ENCODE results near the gene OTOG. TPM values are rescaled to one million over a fixed set of nuclear protein-coding genes. Genes with fewer than 3 reads are reported as not detected.

The OTOG gene
- not detected for total RNA-seq
- long read RNA-seq: 0 reads

GRCh38 chr11:17547051-17547577, at the start of gene OTOG:
OTOG (plus strand) TSS chr11:17547259; CDS start chr11:17547373, 114 bp downstream.
- intact Hi-C loops (cut with micrococcal nuclease): no loop called here
- no peak for DNase-seq
- H3K36me3 ChIP-seq: no peaks in the 10 kb centered on the region
- H3K4me3 ChIP-seq: no peak within 1 kb of the TSS
- no peak within 1 kb of the TSS for H3K27ac ChIP-seq (replicated peaks)
- no peaks in the 10 kb centered on the region for H3K9me3 ChIP-seq (replicated peaks)
- peaks cover 5% of the 10 kb centered on the region for H3K4me1 ChIP-seq
- peaks cover 83% of the 10 kb centered on the region for H3K27me3 ChIP-seq (ENCODE audit: low read depth)
- no peak for TF ChIP-seq CTCF (IDR thresholded peaks at IDR 0.05; ENCODE audit: borderline replicate concordance)

GRCh38 chr11:17498058-17498457, 49.0 kb upstream of the OTOG start:
- DNase-seq: no peak
- intact Hi-C loops (cut with micrococcal nuclease): no loop called here
- Histone ChIP-seq H3K27ac (replicated peaks) (no peak overlapping the region), H3K4me1 (no peaks in the 10 kb centered on the region), H3K36me3 (no peaks in the 10 kb centered on the region), H3K9me3 (replicated peaks) (no peaks in the 10 kb centered on the region), H3K27me3 (ENCODE audit: low read depth) (peaks cover 35% of the 10 kb centered on the region), H3K4me3 (no peak overlapping the region)
- no peak for TF ChIP-seq CTCF (IDR thresholded peaks at IDR 0.05; ENCODE audit: borderline replicate concordance)

- Histone ChIP-seq H3K4me3 (no peak overlapping the region), H3K4me1 (no peaks in the 10 kb centered on the region), H3K27me3 (ENCODE audit: low read depth) (peaks cover 33% of the 10 kb centered on the region), H3K36me3 (no peaks in the 10 kb centered on the region), H3K9me3 (replicated peaks) (no peaks in the 10 kb centered on the region), H3K27ac (replicated peaks) (no peak overlapping the region)
- intact Hi-C loops (cut with micrococcal nuclease): no loop called here
- TF ChIP-seq CTCF (IDR thresholded peaks at IDR 0.05; ENCODE audit: borderline replicate concordance): no peak
- no peak for DNase-seq
These were observed 48.6 kb upstream of the OTOG start for GRCh38 chr11:17498475-17498874.

GRCh38 chr11:17500673-17501072, 46.4 kb upstream of the OTOG start:
- no peak for DNase-seq
- H3K36me3 ChIP-seq: no peaks in the 10 kb centered on the region
- H3K4me1 ChIP-seq: no peaks in the 10 kb centered on the region
- no peak overlapping the region for H3K27ac ChIP-seq (replicated peaks)
- H3K27me3 ChIP-seq (ENCODE audit: low read depth): peaks cover 21% of the 10 kb centered on the region
- intact Hi-C loops (cut with micrococcal nuclease): loop anchor here (5.0 kb wide), 1 partner anchor 118 kb away; no protein-coding TSS in a partner anchor
- TF ChIP-seq CTCF (IDR thresholded peaks at IDR 0.05; ENCODE audit: borderline replicate concordance): no peak
- H3K9me3 ChIP-seq (replicated peaks): no peaks in the 10 kb centered on the region
- H3K4me3 ChIP-seq: no peak overlapping the region

GRCh38 chr11:17502630-17503029, 44.4 kb upstream of the OTOG start:
- no peaks in the 10 kb centered on the region for H3K36me3 ChIP-seq
- intact Hi-C loops (cut with micrococcal nuclease): loop anchor here (5.0 kb wide), 1 partner anchor 120 kb away; no protein-coding TSS in a partner anchor

More at GRCh38 chr11:17502630-17503029, 44.4 kb upstream of the OTOG start:
- no peaks in the 10 kb centered on the region for H3K9me3 ChIP-seq (replicated peaks)
- no peak for DNase-seq
- no peak overlapping the region for H3K27ac ChIP-seq (replicated peaks)
- TF ChIP-seq CTCF (IDR thresholded peaks at IDR 0.05; ENCODE audit: borderline replicate concordance): no peak
- no peak overlapping the region for H3K4me3 ChIP-seq
- H3K4me1 ChIP-seq: peaks cover 2% of the 10 kb centered on the region
- H3K27me3 ChIP-seq (ENCODE audit: low read depth): peaks cover 21% of the 10 kb centered on the region

All from left ventricle myocardium inferior (tissue), 1 donor.